ENCODE results near the gene NEUROG1. TPM values are rescaled to one million over a fixed set of nuclear protein-coding genes. Genes with fewer than 3 reads are reported as not detected.
A peak's percentile ranks its signal among the peaks of the same experiment; 100 is the strongest.

Gene NEUROG1
- total and polyA plus RNA-seq, 4 donors = not detected

DNA sequence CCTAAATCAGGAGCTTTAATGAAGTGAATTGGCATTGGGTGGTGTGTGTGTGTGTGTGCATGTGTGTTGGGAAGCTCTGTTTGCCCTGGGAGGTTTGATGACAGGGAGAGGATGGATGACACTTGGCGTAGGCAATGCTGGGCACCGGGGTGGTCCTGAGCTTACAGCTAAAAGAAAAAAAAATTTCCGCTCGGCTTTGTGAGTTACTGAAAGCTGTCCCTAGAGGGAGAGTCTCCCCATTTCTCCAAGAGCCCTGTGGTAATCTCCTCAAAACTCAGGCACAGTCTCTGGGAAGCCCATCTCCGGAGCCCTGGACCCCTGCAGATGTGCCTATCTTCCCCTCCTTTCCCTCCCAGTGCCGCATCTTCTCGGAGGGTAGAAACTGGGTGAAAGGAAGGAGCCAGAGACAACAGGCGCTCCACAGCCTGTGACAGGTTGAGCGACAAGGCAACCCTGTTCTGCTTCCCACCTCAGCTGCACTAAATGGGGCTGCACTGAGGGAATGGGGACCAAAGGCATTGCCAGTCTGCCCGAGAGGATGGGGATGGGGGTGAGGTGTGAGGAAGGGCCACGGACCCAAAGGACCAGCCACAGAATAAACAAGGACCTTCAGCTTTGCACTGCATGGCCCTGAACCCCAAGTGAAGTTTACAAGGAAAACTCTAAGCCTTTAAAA lies 47.8 kb downstream of the NEUROG1 start:
- WGBS, 2 donors = 29 to 33% methylated on average over 11 of the region's 11 CpGs
- ATAC-seq (ENCODE audit: insufficient read depth, low FRiP score) (no peak), DNase-seq (peak; percentile 36 to 58 (median 54))
- Histone ChIP-seq H3K4me1 (ENCODE audit: control insufficient read depth in 5 of 5, insufficient read depth in 5 of 5, low read length in 5 of 5) (peaks cover 0 to 37% (median 4%) of the 10 kb centered on the region in 5 donors), H3K36me3 (ENCODE audit: control insufficient read depth in 4 of 4, insufficient read depth in 4 of 4, low read length in 4 of 4) (no peaks in the 10 kb centered on the region), H3K27me3 (ENCODE audit: control insufficient read depth in 3 of 3, insufficient read depth in 3 of 3, low read length in 2 of 3) (peaks cover 0 to 53% (median 44%) of the 10 kb centered on the region in 3 donors), H3K4me3 (no peak overlapping the region), H3K9me3 (ENCODE audit: control insufficient read depth in 4 of 4, insufficient read depth in 3 of 4, low read length in 3 of 4) (peaks cover 0 to 6% (median 0%) of the 10 kb centered on the region in 4 donors), H3K9ac (ENCODE audit: insufficient read depth in 1 of 2, low read length in 2 of 2) (no peak overlapping the region), H3K27ac (ENCODE audit: low read depth in 1 of 2, low read length in 1 of 2) (no peak overlapping the region)
- TF ChIP-seq, protein P1, sequence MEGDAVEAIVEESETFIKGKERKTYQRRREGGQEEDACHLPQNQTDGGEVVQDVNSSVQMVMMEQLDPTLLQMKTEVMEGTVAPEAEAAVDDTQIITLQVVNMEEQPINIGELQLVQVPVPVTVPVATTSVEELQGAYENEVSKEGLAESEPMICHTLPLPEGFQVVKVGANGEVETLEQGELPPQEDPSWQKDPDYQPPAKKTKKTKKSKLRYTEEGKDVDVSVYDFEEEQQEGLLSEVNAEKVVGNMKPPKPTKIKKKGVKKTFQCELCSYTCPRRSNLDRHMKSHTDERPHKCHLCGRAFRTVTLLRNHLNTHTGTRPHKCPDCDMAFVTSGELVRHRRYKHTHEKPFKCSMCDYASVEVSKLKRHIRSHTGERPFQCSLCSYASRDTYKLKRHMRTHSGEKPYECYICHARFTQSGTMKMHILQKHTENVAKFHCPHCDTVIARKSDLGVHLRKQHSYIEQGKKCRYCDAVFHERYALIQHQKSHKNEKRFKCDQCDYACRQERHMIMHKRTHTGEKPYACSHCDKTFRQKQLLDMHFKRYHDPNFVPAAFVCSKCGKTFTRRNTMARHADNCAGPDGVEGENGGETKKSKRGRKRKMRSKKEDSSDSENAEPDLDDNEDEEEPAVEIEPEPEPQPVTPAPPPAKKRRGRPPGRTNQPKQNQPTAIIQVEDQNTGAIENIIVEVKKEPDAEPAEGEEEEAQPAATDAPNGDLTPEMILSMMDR (IDR thresholded peaks at IDR 0.05; ENCODE audit: control extremely low read depth, extremely low read depth) = no peak

DNA sequence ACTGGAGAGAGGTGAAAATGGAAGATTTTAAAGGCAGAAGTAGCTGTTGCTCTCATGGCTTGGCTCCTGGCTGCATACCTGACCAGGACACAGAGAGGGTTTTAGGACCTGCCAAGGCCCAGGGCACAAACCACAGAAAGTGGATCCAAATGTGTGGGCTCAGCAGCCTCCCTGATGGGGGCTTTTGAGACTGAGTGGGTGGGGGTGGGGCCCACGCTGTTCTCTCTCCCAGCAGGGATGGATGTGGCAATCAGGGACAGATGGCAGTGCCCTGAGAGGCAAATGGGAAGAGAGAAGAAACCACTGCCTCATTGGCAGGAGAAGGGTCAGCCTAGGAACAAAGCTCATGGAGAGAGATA lies 48.7 kb downstream of the NEUROG1 start:
- Histone ChIP-seq H3K4me1 (ENCODE audit: control insufficient read depth in 5 of 5, insufficient read depth in 5 of 5, low read length in 5 of 5) (peaks cover 0 to 37% (median 4%) of the 10 kb centered on the region in 5 donors), H3K27ac (ENCODE audit: low read depth in 1 of 2, low read length in 1 of 2) (no peak overlapping the region), H3K4me3 (no peak overlapping the region), H3K36me3 (ENCODE audit: control insufficient read depth in 4 of 4, insufficient read depth in 4 of 4, low read length in 4 of 4) (no peaks in the 10 kb centered on the region), H3K27me3 (ENCODE audit: control insufficient read depth in 3 of 3, insufficient read depth in 3 of 3, low read length in 2 of 3) (peaks cover 0 to 48% (median 37%) of the 10 kb centered on the region in 3 donors), H3K9me3 (ENCODE audit: control insufficient read depth in 4 of 4, insufficient read depth in 3 of 4, low read length in 3 of 4) (peaks cover 0 to 6% (median 0%) of the 10 kb centered on the region in 4 donors), H3K9ac (ENCODE audit: insufficient read depth in 1 of 2, low read length in 2 of 2) (no peak overlapping the region)
- DNase-seq (no peak), ATAC-seq (ENCODE audit: insufficient read depth, low FRiP score) (no peak)
- 36 to 40% methylated on average over 1 of the region's 1 CpG for WGBS, 2 donors
- TF ChIP-seq, protein P1 (IDR thresholded peaks at IDR 0.05; ENCODE audit: control extremely low read depth, extremely low read depth) = no peak

DNA sequence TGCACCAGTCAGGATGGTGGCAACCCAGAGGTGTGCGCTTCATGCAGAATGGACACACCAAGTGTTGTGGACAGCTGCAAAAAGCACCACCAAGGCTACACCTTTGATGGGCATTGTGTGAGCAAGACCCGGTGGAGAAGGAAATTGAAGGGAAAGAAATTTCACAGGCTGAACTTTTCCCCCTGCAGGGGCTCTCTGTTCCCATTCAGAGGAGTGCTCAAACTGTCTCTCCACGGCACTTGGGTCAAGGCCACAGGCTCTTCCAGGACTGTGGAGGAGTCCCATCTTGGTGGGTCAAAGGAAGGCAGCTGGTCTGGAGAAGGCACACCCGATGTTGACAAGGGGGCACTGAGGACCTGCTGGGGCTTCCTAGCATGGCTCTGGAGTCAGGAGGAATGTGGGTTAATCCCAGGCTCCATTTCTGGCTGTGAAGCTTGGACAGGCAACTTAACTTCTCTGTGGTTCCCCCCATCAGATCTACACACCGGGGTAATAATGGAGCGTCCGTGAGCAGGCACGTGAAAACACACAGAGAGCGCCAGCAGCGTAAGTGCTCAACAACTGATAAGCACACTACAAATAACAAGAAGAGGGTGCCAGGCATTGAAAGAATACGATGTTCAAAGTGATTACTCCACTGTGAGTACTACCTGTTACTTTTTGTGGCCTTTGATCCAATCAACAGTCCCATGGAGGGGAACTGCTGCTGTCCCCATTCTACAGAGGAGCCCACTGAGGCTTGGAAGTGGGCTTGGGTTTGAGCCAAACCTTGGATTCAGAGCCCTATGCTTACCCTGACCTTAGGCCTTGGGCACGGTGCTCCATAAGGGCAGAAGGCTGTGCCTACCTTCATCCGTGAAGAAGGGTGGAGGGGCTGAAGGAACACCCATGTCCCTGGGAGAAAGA lies 49.4 kb downstream of the NEUROG1 start:
- ATAC-seq (ENCODE audit: insufficient read depth, low FRiP score) = no peak
- Histone ChIP-seq H3K4me1 (ENCODE audit: control insufficient read depth in 5 of 5, insufficient read depth in 5 of 5, low read length in 5 of 5) (peaks cover 0 to 37% (median 4%) of the 10 kb centered on the region in 5 donors), H3K27ac (ENCODE audit: low read depth in 1 of 2, low read length in 1 of 2) (no peak overlapping the region), H3K9me3 (ENCODE audit: control insufficient read depth in 4 of 4, insufficient read depth in 3 of 4, low read length in 3 of 4) (peaks cover 0 to 6% (median 0%) of the 10 kb centered on the region in 4 donors), H3K36me3 (ENCODE audit: control insufficient read depth in 4 of 4, insufficient read depth in 4 of 4, low read length in 4 of 4) (no peaks in the 10 kb centered on the region), H3K4me3 (no peak overlapping the region), H3K9ac (ENCODE audit: insufficient read depth in 1 of 2, low read length in 2 of 2) (no peak overlapping the region), H3K27me3 (ENCODE audit: control insufficient read depth in 3 of 3, insufficient read depth in 3 of 3, low read length in 2 of 3) (peaks cover 0 to 46% (median 38%) of the 10 kb centered on the region in 3 donors)
- no peak for DNase-seq
- TF ChIP-seq, protein P1 (IDR thresholded peaks at IDR 0.05; ENCODE audit: control extremely low read depth, extremely low read depth) = no peak
- WGBS, 2 donors = 66 to 81% methylated on average over 13 of the region's 13 CpGs

Data from lung (tissue), 12 donors.